H9 (cell line): ENCODE data around the gene GPN3. TPM values are rescaled to one million over a fixed set of nuclear protein-coding genes. Genes with fewer than 3 reads are reported as not detected.

Source experiments
- DNase-seq: peaks from one replicate; pipeline ENCODE4 v3.0.0-alpha.2; 2017
- H2AFZ ChIP-seq: one replicate; pipeline ENCODE4 v1.6.1; 2013; ENCODE audit warnings: mild to moderate bottlenecking, low read length, control low read depth, moderate library complexity
- H2AK5ac ChIP-seq: 2 replicates; pipeline ENCODE4 v1.6.1; 2013; ENCODE audit warnings: low read length, control low read depth, mixed read lengths; ENCODE audit not compliant: insufficient read length
- H2BK120ac ChIP-seq: one replicate; pipeline ENCODE4 v1.6.1; 2013; ENCODE audit warnings: low read depth, mild to moderate bottlenecking, low read length, control low read depth, inconsistent platforms; ENCODE audit not compliant: poor library complexity, severe bottlenecking
- H2BK12ac ChIP-seq: 2 replicates; pipeline ENCODE4 v1.6.1; 2013; ENCODE audit warnings: low read length, control low read depth, mixed read lengths, low read depth; ENCODE audit not compliant: insufficient read length
- H2BK15ac ChIP-seq: 2 replicates; pipeline ENCODE4 v1.6.1; 2013; ENCODE audit warnings: low read depth, low read length, control low read depth
- H2BK20ac ChIP-seq: one replicate; pipeline ENCODE4 v1.6.1; 2013; ENCODE audit warnings: low read depth, mild to moderate bottlenecking, low read length, control low read depth, inconsistent platforms; ENCODE audit not compliant: poor library complexity, severe bottlenecking
- H2BK5ac ChIP-seq: 2 replicates; pipeline ENCODE4 v1.6.1; 2013; ENCODE audit warnings: low read length, control low read depth, mixed read lengths; ENCODE audit not compliant: insufficient read length
- H3K14ac ChIP-seq: 2 replicates; pipeline ENCODE4 v1.6.1; 2013; ENCODE audit warnings: low read length, control low read depth; ENCODE audit not compliant: insufficient read depth
- H3K18ac ChIP-seq: 2 replicates; pipeline ENCODE4 v1.6.1; 2013; ENCODE audit warnings: low read depth, mild to moderate bottlenecking, mixed read lengths, low read length, control low read depth; ENCODE audit not compliant: insufficient read length
- H3K23ac ChIP-seq: 2 replicates; pipeline ENCODE4 v1.6.1; 2013; ENCODE audit warnings: low read length, control low read depth, mixed read lengths, low read depth; ENCODE audit not compliant: insufficient read length
- H3K23me2 ChIP-seq: 2 replicates; pipeline ENCODE4 v1.6.1; 2013; ENCODE audit warnings: low read depth, mild to moderate bottlenecking, mixed read lengths, low read length, control low read depth; ENCODE audit not compliant: insufficient read length, poor library complexity, severe bottlenecking
- H3K27ac ChIP-seq: 2 replicates; pipeline ENCODE4 v1.5.1; 2013; ENCODE audit warnings: low read length, control low read depth, mixed read lengths, low read depth; ENCODE audit not compliant: insufficient read length
- H3K27me3 ChIP-seq: 2 replicates; pipeline ENCODE4 v1.6.1; 2013; ENCODE audit warnings: low read length, control low read depth, inconsistent platforms; ENCODE audit not compliant: insufficient read depth
- H3K4ac ChIP-seq: 2 replicates; pipeline ENCODE4 v1.6.1; 2013; ENCODE audit warnings: low read depth, mild to moderate bottlenecking, control low read depth, inconsistent platforms, low read length, moderate library complexity
- H3K4me1 ChIP-seq: 2 replicates; pipeline ENCODE4 v1.6.1; 2013; ENCODE audit warnings: low read length, control low read depth, inconsistent platforms; ENCODE audit not compliant: insufficient read depth
- H3K4me2 ChIP-seq: 2 replicates; pipeline ENCODE4 v1.6.1; 2013; ENCODE audit warnings: low read length, control low read depth, mixed read lengths; ENCODE audit not compliant: insufficient read length, insufficient read depth
- H3K56ac ChIP-seq: 2 replicates; pipeline ENCODE4 v1.6.1; 2013; ENCODE audit warnings: low read depth, mild to moderate bottlenecking, mixed read lengths, low read length, control low read depth; ENCODE audit not compliant: insufficient read length
- H3K79me1 ChIP-seq: 2 replicates; pipeline ENCODE4 v1.6.1; 2013; ENCODE audit warnings: low read depth, mild to moderate bottlenecking, moderate library complexity, low read length, control low read depth, inconsistent platforms; ENCODE audit not compliant: insufficient read depth, poor library complexity, severe bottlenecking
- H3K79me2 ChIP-seq: 2 replicates; pipeline ENCODE4 v1.6.1; 2013; ENCODE audit warnings: low read length, control low read depth, inconsistent platforms; ENCODE audit not compliant: insufficient read depth
- H3K9ac ChIP-seq: 2 replicates; pipeline ENCODE4 v1.6.1; 2013; ENCODE audit warnings: low read length, control low read depth, mixed read lengths; ENCODE audit not compliant: insufficient read length; ENCODE audit errors: extremely low read depth
- H3K9me3 ChIP-seq: one replicate; pipeline ENCODE4 v1.6.1; 2013; ENCODE audit warnings: low read depth, low read length, inconsistent platforms; ENCODE audit not compliant: control insufficient read depth
- H3T11ph ChIP-seq: one replicate; pipeline ENCODE4 v1.6.1; 2013; ENCODE audit warnings: mild to moderate bottlenecking, low read length, control low read depth, inconsistent platforms
- H4K20me1 ChIP-seq: one replicate; pipeline ENCODE4 v1.6.1; 2013; ENCODE audit not compliant: control insufficient read depth, insufficient read length, insufficient read depth
- H4K5ac ChIP-seq: 2 replicates; pipeline ENCODE4 v1.6.1; 2013; ENCODE audit warnings: low read depth, mild to moderate bottlenecking, mixed read lengths, low read length, control low read depth; ENCODE audit not compliant: insufficient read length
- H4K8ac ChIP-seq: replicated peaks from 2 replicates; pipeline ENCODE4 v1.6.1; 2013; ENCODE audit warnings: low read length, control low read depth, mixed read lengths, low read depth; ENCODE audit not compliant: insufficient read length
- H4K91ac ChIP-seq: 2 replicates; pipeline ENCODE4 v1.6.1; 2013; ENCODE audit warnings: low read depth, mild to moderate bottlenecking, moderate library complexity, mixed read lengths, low read length, control low read depth; ENCODE audit not compliant: insufficient read length
- H3K27ac Mint-ChIP-seq, 3 experiments: 2 replicates in 2 of 3; 3 replicates in 1 of 3; pipeline ENCODE4 v1.8.0; 2020 to 2021; ENCODE audit warnings: mixed read lengths in 3 of 3, mild to moderate bottlenecking in 1 of 3, moderate library complexity in 1 of 3
- H3K27me3 Mint-ChIP-seq: 2 replicates; pipeline ENCODE4 v1.8.0; 2021; ENCODE audit warnings: low read depth, mild to moderate bottlenecking, moderate library complexity, mixed read lengths
- H3K36me3 Mint-ChIP-seq, 3 experiments: 2 replicates in 2 of 3; 3 replicates in 1 of 3; pipeline ENCODE4 v1.8.0; 2020 to 2021; ENCODE audit warnings: low read depth in 3 of 3, mixed read lengths in 3 of 3; ENCODE audit not compliant: insufficient read depth in 1 of 3
- H3K4me1 Mint-ChIP-seq, 2 experiments: 2 replicates each; pipeline ENCODE4 v1.8.0; 2020; ENCODE audit warnings: mixed read lengths in 2 of 2
- H3K4me3 Mint-ChIP-seq, 2 experiments: 2 replicates in 1 of 2; 3 replicates in 1 of 2; pipeline ENCODE4 v1.8.0; 2020 to 2021; ENCODE audit warnings: mild to moderate bottlenecking in 2 of 2, mixed read lengths in 2 of 2, moderate library complexity in 1 of 2
- H3K9me3 Mint-ChIP-seq, 2 experiments: 2 replicates in 1 of 2; 3 replicates in 1 of 2; pipeline ENCODE4 v1.8.0; 2020; ENCODE audit warnings: mild to moderate bottlenecking in 2 of 2, mixed read lengths in 2 of 2, moderate library complexity in 1 of 2
- WGBS: extraction: QIAGEN DNeasy Blood & Tissue Kit; methylation state at CpG from one replicate; pipeline ENCODE4 v1.1.7; 2013; ENCODE audit warnings: missing lambda C conversion rate, low lambda C conversion rate, mixed read lengths; ENCODE audit not compliant: insufficient read length; ENCODE audit errors: extremely low coverage; 5-methylcytosine and 5-hydroxymethylcytosine counted together
- total RNA-seq: library from RNA; stranded (reverse); gene quantifications from 2 replicates; pipeline ENCODE4 v1.2.1, GENCODE V29; 2021
- TF ChIP-seq, protein P1 (sequence below): fragments of 200-600 bp; sonication (generic); conservative IDR thresholded peaks from 3 replicates; pipeline ENCODE4 v1.8.0; 2021; ENCODE audit warnings: antibody characterized with exemption, mild to moderate bottlenecking

GPN3 gene
- total RNA-seq, 1 experiment from 2014 or later, result 45.3 TPM

- no peak overlapping the region for H3K27ac Mint-ChIP-seq
- H3K4me1 Mint-ChIP-seq, result no peaks in the 10 kb centered on the region
- no peaks in the 10 kb centered on the region for H3K27me3 Mint-ChIP-seq
- Histone ChIP-seq H4K5ac (no peak overlapping the region), H3K23ac (no peak overlapping the region), H2BK20ac (no peak overlapping the region), H4K20me1 (no peaks in the 10 kb centered on the region), H3K56ac (no peak overlapping the region), H3K9me3 (no peaks in the 10 kb centered on the region), H3K79me1 (no peaks in the 10 kb centered on the region), H2BK15ac (no peak overlapping the region), H3K4me1 (no peaks in the 10 kb centered on the region), H2AK5ac (no peak overlapping the region), H3K4ac (no peak overlapping the region), H3T11ph (no peak overlapping the region), H3K79me2 (no peaks in the 10 kb centered on the region), H2BK12ac (no peak overlapping the region), H3K27ac (no peak overlapping the region), H3K9ac (no peak overlapping the region), H4K91ac (no peak overlapping the region), H4K8ac (no peak overlapping the region), H2AFZ (no peak overlapping the region), H3K18ac (no peak overlapping the region), H3K27me3 (no peaks in the 10 kb centered on the region), H2BK120ac (no peak overlapping the region), H2BK5ac (no peak overlapping the region), H3K14ac (no peak overlapping the region), H3K23me2 (no peaks in the 10 kb centered on the region), H3K4me2 (no peak overlapping the region)
- no CpG with 5 or more reads among the region's 7 CpGs for WGBS
- H3K36me3 Mint-ChIP-seq, result peaks cover 7 to 17% (median 14%) of the 10 kb centered on the region in 3 experiments; a peak in 6 of 7 replicates
- no peak for DNase-seq
- H3K9me3 Mint-ChIP-seq, result no peaks in the 10 kb centered on the region
- TF ChIP-seq, protein P1, sequence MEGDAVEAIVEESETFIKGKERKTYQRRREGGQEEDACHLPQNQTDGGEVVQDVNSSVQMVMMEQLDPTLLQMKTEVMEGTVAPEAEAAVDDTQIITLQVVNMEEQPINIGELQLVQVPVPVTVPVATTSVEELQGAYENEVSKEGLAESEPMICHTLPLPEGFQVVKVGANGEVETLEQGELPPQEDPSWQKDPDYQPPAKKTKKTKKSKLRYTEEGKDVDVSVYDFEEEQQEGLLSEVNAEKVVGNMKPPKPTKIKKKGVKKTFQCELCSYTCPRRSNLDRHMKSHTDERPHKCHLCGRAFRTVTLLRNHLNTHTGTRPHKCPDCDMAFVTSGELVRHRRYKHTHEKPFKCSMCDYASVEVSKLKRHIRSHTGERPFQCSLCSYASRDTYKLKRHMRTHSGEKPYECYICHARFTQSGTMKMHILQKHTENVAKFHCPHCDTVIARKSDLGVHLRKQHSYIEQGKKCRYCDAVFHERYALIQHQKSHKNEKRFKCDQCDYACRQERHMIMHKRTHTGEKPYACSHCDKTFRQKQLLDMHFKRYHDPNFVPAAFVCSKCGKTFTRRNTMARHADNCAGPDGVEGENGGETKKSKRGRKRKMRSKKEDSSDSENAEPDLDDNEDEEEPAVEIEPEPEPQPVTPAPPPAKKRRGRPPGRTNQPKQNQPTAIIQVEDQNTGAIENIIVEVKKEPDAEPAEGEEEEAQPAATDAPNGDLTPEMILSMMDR, result no peak
- H3K4me3 Mint-ChIP-seq, result no peak overlapping the region
Measured at GRCh38 chr12:110475426-110475825, 7.4 kb upstream of the GPN3 start.
